ENCODE results near the gene GPAM.
"Not testable (repeated sequence)": the region's sequence is repeated elsewhere in the genome, so short reads cannot be mapped to it uniquely, and the experiment has no call there.

The GPAM gene

DNA sequence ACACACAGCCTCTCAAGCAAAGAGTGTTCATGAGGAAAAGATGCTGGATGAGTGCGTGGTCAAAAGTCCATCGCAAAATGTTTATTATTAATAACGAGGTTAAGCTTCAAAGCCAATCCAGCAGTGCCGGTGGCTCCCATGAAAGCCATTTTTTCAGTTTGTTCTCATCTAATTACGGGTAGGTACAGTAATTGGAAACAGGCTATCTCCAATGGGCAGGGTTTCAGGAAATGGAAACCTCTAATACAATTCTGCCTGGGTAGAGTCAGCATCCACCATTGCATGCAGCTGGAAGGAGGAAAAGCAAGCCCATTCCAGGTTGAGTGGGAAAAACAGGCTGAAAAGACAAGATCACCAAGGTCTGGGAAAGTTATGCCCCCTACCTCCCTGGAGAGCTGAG, 57.4 kb downstream of the GPAM start:
- no peak for DNase-seq

- no peak for DNase-seq
Observed at GRCh38 chr10:112124866-112125265, 58.7 kb downstream of the GPAM start.

DNA sequence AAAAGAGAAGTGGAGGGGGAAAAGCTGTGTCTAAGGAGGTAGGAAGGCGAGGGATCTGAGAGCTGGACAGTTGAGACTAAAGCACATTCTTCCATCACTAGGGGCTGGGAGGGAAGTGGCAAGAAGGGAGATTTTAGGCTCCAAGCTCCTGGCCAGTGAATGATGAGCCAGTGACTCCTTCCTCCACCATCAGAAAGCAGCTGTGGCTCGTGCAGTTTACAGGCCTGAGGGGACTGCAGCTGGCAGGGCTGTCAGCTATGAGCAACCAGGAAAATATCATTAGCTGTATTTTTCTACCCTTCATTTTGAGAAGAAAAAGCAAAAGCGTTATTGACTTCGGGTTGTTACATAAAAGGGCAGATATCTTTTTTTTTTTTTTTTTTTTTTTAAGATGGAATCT, 60.7 kb downstream of the GPAM start:
- no peak for DNase-seq

DNA sequence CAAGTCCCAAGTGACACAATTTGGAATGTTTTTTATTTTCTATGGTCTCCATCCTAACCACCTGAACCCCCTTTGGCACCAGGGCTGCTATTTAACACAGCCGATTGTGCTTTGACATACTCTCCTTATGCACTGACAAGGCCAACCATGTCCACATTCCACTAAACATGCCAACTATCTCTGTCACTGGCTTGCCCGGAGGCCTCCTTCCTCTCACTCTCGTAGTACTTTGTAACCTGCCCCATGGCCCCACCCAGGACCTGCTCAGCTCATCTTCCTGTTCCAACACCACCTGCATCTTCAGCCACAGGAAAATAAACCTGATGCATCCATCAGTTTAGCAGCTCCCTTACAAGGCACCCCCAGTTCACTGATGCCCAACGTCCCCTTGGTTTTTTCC, 63.1 kb downstream of the GPAM start:
- DNase-seq, result no peak

GRCh38 chr10:112115781-112116385, 67.7 kb downstream of the GPAM start:
- DNase-seq, result peak; percentile 36

DNA sequence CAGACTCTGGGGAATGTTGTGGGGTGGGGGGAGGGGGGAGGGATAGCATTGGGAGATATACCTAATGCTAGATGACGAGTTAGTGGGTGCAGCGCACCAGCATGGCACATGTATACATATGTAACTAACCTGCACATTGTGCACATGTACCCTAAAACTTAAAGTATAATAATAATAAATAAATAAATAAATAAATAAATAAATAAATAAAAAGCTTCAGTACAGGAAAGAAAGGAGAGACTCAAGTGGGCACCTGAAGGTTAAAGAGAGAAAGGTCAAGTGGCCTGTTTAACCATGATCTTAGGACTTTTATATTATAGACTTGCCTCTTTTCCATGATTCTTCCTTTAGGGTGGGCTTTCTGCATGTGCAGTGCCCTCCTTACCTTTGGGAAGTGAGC, 73.8 kb downstream of the GPAM start:
- not testable (repeated sequence) for DNase-seq
